HG03103 (cell line): ENCODE results near the gene SNED1.
A peak's percentile ranks its signal among the peaks of the same experiment; 100 is the strongest.
"Not testable (repeated sequence)": the region's sequence is repeated elsewhere in the genome, so short reads cannot be mapped to it uniquely, and the experiment has no call there.

Source experiments
- ATAC-seq: cut with Tn5 transposase; IDR thresholded peaks from one replicate; pipeline ENCODE4 v1.9.1; 2021; ENCODE audit warnings: low read depth; ENCODE audit not compliant: unreplicated experiment

Gene SNED1

GRCh38 chr2:241081190-241081642 is 82.8 kb downstream of the SNED1 start:
- ATAC-seq: no peak

DNA sequence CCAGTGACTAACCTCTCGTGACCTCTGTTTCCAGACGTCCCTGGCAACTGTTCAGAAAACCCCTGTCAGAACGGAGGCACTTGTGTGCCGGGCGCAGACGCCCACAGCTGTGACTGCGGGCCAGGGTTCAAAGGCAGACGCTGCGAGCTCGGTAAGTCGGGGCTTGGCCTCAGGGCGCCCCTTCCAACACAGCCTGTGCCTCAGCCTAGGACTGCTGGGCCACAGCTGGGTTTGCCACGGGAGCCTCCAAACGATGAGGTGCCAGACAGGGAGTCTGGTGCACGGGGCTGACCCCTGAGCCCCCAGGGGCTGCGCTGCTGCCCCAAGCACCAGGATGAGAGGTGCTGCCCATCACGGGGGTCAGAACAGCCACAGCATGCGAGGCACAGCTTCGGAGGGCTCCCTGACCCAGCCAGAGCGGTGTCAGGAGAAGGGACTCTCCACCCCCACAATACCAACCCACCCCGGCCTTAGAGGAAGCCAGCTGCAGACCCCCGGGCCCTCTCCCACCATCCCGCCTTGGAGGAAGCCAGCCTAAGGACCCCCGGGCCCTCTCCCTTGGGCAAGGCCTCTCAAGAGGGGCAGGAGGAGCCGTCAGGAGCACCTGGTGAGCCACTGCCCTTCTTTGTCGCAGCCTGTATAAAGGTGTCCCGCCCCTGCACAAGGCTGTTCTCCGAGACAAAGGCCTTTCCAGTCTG is 83.4 kb downstream of the SNED1 start:
- ATAC-seq: no peak

- no peak for ATAC-seq
Measured at GRCh38 chr2:241082341-241083090, 84.1 kb downstream of the SNED1 start.

DNA sequence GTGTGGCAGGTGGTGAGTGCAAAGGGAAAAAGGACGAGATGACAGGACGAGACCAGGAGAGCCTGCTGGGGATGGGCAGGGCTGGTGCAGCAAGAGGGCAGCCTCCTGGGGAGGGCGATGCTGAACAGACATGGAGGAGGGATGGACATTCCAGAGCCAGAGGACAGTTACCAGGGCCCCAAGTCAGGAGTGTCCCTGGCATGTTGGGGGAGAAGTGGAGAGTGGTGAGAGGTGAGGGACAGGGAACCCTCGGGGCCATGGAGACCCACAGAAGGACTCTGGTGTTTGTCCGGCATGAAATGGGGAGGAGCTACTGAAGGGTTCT is 84.6 kb downstream of the SNED1 start:
- no peak for ATAC-seq

- no peak for ATAC-seq
Measured at GRCh38 chr2:241084856-241085444, 86.5 kb downstream of the SNED1 start.

DNA sequence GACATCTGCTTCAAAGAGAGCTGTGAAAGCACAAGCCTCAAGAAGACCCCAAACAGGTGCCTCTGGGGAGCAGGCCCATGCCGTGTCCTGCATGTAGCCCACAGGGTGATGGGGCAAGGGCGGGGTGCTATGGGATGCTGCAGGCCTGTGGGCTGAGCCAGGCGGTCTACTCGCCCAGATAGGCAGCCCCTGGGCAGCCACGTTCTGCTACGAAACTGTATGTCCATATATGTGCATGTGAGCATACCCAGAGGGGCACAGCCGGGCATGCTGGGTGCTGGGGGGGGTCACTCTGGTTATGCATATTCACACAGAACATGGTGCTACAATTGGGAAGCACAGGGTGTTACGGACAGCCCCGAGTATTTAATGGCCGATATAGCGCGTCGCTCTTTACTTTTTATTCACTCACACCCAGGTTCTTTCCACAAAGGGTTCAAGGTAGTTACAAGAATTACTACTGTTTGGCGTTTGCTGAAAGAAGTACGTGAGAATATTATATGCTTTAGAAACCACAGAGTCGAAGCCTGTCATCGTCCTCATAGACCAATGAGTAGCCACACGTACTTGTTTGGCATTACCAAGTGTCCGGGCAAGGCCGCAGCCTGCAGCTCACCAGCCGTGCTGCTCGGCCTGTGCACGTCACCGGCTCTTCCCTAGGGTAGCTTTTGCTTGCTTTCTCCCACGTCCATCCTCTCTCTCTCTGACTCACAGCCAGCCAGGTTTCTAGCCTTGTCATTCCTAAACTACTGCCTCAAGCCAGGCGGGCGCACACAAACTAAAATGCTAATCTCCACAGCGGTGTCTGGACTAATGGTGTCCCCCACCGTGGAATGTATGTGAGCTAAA is 89.2 kb downstream of the SNED1 start:
- ATAC-seq: no peak

DNA sequence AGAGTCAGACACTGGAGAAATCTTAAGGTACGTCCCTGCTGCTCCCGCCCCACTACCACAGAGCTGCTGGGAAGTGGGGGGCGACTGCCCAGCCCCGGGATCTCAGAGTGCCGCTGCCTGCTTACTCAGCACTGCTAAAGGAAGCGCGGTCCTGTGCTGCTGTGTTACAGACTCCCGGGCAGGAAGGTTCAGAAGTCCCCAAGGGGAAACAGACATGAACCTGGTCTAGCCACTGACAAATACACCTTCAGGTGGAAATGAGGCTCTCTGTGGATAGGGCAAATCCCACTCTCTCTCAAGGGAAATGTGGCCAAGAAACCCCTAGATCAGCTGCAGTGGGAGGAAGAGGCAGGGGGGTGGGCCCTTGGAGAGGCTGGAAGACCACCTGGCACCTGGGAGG is 90.0 kb downstream of the SNED1 start:
- ATAC-seq: no peak

DNA sequence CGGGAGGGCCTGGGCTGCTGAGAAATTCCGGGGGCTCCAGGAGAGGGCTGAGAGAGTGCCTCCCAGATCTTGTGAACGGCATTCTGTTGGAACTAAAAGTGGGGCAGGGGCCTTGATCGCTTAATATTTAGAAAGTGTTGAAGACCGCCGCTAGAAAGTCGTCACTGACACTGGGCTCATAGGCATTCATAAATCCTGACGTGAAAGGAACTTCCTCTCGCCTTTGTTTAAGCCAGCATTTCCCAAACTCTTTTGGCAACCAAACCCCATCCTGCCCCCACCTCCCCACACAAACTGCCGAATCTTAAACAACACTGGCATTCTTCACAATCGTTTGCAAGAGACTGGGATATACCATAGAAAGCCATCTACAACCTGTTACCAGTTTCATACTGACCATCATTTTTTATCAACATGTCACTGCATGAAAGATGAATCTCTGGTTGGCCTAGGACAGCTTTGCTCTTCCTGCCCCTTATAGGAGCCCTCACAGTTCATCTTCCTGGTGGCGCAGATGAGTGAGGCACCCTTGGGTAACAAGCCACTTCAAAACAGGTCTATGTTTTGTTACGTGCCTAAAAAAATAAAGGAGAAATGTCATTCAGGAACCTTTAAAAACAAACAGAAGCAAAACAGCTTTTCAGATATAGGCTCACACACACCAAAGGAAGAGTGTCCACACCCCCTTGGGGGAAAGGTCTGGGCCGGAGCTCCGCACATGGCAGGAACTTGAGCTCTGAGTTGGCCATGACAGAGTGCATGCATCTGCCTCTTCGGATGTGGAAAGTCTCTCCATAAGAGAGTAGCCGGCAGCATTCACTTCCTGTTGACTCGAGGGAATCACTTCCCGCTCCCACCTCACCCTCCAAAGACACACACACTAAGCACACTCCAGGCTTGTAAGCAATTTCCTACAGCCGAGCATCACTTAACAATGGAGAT is 90.6 kb downstream of the SNED1 start:
- ATAC-seq: no peak

GRCh38 chr2:241091201-241091600 is 92.8 kb downstream of the SNED1 start:
- no peak for ATAC-seq

DNA sequence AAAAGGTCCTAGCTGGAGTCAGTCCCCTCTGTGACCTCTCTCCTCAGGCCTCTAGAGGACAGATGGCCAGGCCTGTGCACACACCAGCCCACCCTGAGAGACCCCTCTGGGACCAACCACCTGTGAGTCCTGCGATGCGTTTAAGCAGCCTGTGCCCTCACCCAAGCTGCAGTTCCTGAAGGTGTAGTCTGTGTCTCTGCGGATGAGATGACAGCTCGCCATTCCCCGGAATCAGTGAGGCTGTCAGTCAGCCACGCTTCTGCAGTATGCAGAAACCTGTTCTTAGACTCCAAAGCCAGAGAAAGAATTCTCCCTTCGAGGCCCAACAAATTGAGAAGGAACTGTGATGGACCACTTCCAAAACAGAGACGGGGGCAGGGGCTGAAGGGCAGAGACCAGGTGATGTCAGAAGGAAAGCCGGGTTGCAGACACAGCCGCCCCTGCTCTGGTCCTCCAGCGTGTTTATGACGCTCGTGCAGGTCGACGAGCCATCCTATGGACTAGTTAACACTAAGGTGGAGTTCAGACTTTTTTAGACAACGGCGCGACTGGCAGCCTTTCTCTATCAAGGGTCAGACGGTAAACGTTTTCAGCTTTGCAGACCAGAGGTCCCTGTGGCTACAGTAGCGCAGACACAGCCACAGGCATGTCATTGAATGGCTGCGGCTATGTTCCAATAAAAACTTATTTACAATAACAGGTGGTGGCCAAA is 93.5 kb downstream of the SNED1 start:
- no peak for ATAC-seq

DNA sequence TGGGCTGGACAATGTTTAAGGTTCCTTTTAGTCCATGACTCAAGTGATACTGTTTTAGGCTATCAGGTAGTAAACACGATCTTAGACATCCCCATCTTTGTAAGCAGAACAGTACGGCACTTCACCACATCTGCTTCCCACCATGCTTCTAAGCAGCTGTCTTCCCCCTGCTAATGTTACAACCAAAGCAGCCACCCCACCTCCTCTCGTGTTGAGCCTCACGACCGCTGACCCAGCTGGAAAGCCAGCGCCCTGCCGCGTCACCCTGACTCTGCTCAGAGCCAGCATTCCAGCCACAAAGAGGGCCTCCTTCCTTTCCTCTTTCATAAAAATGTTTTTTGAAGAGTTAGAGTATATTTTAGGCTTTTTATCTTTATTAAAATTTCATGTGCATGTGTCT is 94.3 kb downstream of the SNED1 start:
- no peak for ATAC-seq

DNA sequence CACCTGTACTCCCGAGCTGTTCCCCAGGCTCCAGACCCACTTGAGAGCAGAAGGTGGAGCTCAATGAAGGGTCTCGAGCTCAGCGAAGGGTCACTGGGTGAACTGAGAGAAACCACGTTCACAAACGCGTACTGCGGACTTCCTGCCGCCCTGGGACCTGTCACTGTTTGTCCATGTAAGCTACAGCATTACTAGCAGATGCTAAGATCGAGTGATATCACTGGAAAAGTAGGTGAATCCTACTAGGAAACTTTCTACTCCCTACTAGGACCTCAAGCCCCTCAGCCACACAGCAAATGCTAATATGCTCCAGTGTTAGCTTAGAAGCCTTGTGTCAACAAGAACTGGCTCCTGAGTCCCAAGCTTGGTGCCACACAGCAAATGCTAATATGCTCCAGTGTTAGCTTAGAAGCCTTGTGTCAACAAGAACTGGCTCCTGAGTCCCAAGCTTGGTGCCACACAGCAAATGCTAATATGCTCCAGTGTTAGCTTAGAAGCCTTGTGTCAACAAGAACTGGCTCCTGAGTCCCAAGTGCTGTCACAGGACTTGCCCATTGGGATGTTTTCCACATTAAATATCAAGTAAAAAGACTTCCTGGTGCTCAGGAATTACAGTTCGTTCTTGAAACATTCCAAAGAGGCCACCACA is 94.8 kb downstream of the SNED1 start:
- ATAC-seq: not testable (repeated sequence)

DNA sequence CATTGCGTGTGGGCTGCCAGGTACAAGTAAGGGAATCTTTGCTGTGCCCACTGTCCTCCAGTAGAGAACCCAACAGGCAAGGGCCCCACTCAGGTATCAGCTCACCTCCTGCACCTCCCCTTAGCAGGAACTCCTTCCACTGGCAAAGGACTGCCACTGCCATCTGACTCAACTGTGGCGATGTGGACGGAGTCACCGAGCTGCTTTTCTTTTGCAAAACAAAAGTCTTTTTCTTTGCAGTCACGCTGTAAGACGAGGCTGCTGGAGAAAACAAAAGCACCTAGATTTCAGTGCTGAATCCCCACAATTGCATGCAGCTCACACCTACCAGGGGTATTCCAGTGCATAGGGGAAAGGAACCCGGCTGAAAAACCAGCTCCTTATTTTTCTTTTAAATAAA is 95.8 kb downstream of the SNED1 start:
- ATAC-seq: no peak

DNA sequence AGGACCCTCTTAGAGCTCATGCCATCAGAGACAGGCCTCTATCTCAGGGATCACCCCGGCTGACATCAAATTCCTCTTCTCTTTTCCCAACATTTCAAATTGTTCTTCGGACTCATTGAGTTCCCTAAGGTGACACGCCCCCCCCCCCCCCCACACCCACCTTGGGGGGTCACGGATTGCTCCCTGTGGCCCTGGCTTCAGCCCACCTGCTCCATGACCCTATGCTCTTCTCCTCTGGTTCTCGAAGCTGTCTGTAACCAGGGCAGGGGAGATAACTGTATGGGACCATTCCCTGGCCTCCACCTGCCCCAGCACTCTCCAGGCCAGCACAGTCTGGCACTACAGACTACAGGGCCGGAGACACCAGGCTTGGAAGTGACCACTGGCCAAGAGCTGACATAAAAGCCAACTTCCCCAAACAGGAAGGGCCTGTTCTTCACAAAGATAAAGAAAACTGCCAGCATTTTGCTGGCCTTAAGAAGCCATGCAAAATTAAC is 96.6 kb downstream of the SNED1 start:
- no peak for ATAC-seq

GRCh38 chr2:241095594-241096290 is 97.3 kb downstream of the SNED1 start:
- no peak for ATAC-seq

DNA sequence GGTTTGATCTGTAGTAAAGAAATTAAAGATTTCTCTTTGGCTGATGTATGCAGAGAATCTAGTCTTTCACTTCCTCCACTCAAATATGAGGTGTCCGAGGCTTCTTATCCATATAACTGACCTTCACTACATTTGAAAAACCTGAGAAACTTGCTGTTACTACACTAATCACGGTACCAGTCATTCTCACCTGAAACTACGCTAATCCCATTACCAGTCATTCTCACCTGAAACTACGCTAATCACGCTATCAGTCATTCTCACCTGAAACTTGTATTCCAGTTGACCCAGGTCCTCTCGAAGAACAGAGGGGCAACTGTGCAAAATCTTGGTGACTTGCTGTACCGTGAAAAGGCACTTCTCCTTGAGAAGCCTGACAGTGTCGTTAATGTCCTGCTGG is 98.6 kb downstream of the SNED1 start:
- ATAC-seq: peak; percentile 53

DNA sequence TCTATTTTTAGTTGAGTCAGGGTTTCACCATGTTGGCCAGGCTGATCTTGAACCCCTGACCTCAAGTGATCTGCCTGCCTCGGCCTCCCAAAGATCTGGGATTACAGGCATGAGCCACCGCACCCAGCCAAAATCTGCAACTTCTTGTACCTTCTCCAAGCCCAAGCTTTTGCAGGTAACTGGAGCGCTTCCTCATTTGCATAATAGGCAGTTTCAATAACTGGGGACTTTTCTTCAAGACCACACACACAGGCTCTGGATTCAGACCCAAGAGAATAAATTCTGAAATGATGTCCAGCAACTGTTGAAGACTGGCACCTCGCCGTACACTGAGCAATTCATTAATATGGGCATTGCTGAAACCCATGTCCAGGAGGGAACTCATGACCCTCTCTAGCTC is 100.8 kb downstream of the SNED1 start:
- ATAC-seq: no peak

GRCh38 chr2:241102239-241102803 is 103.9 kb downstream of the SNED1 start, which contains the start of gene MTERF4:
Gene MTERF4, minus strand, starts transcription at chr2:241102287. Its CDS starts 14 bp downstream, at chr2:241102273.
- ATAC-seq: peak; percentile 85
